Prostate gland (tissue), 2 donors: ENCODE measurements around the gene CTSO.

ENCODE experiments used
- CTCF ChIP-seq, 4 experiments: fragments of 200-600 bp in 2 of 4; fragments of 450-650 bp in 2 of 4; sonication (generic) in 2 of 4; IDR thresholded peaks; 1 replicate in 3 of 4; 2 replicates in 1 of 4; pipeline ENCODE4 v1.5.1; 2016 to 2019; ENCODE audit warnings: antibody characterized with exemption in 4 of 4, mild to moderate bottlenecking in 2 of 4, moderate library complexity in 2 of 4
- POLR2A ChIP-seq: fragments of 450-650 bp; IDR thresholded peaks from one replicate; pipeline ENCODE4 v1.6.1; 2016; ENCODE audit warnings: antibody characterized with exemption, mild to moderate bottlenecking
- POLR2AphosphoS5 ChIP-seq: sonication (generic); formaldehyde crosslinking; IDR thresholded peaks from one replicate; pipeline ENCODE4 v1.6.1; 2017; ENCODE audit warnings: antibody characterized with exemption

GRCh38 chr4:155908187-155909139, 45.2 kb downstream of the CTSO start:
- no peak for TF ChIP-seq CTCF (IDR thresholded peaks at IDR 0.05)
- no peak for TF ChIP-seq POLR2A
- TF ChIP-seq POLR2AphosphoS5 = no peak
